Measurements from ENCODE around the gene PPTC7. TPM values are rescaled to one million over a fixed set of nuclear protein-coding genes. Genes with fewer than 3 reads are reported as not detected.

The PPTC7 gene
- total RNA-seq = 10 to 100 TPM in 1 of 2 donors, 1 to 10 TPM in 1; 8.5 to 15.7 TPM
- polyA plus RNA-seq = 1 to 10 TPM; 5.6 to 8.2 TPM

- Histone ChIP-seq H3K9me3 (ENCODE audit: control insufficient read depth in 4 of 4, low read length in 3 of 4) (no peaks in the 10 kb centered on the region), H3K4me1 (ENCODE audit: control insufficient read depth in 4 of 4, insufficient read depth in 4 of 4, low read length in 3 of 4) (peaks cover 24 to 52% (median 42%) of the 10 kb centered on the region in 4 donors), H3K27ac (ENCODE audit: low read depth in 1 of 2, low read length in 2 of 2) (peak within 1 kb of the TSS; percentile 88 to 92), H3K4me3 (ENCODE audit: low read depth in 1 of 3, low read length in 3 of 3) (peak within 1 kb of the TSS; percentile 77 to 93 (median 89)), H3K36me3 (ENCODE audit: control insufficient read depth in 4 of 4, insufficient read depth in 3 of 4, low read depth in 1 of 4, low read length in 3 of 4) (no peaks in the 10 kb centered on the region), H3K9ac (ENCODE audit: low read depth in 1 of 2, low read length in 2 of 2) (peak within 1 kb of the TSS; percentile 84 to 93), H3K27me3 (ENCODE audit: control insufficient read depth in 4 of 4, insufficient read depth in 4 of 4, low read length in 3 of 4) (no peaks in the 10 kb centered on the region)
- peak; percentile 96 for DNase-seq (ENCODE audit: low spot score)
- WGBS = 1% methylated on average over 52 of the region's 52 CpGs
- TF ChIP-seq JUND (IDR thresholded peaks at IDR 0.05) (peak in 1 of 2 donors; percentile 22), YY1 (IDR thresholded peaks at IDR 0.05) (peak; percentile 89), TAF1 (conservative IDR thresholded peaks at IDR 0.05) (peak; percentile 16), NR2F2 (IDR thresholded peaks at IDR 0.05) (peak; percentile 89), GABPA (IDR thresholded peaks at IDR 0.05 in 1 of 2, conservative IDR thresholded peaks at IDR 0.05 in 1 of 2) (no peak), SP1 (IDR thresholded peaks at IDR 0.05) (peak; percentile 67), MAX (IDR thresholded peaks at IDR 0.05) (no peak), FOXA2 (IDR thresholded peaks at IDR 0.05) (no peak), HNF4A (conservative IDR thresholded peaks at IDR 0.05) (peak; percentile 73 to 87), RXRA (IDR thresholded peaks at IDR 0.05) (peak; percentile 41 to 68), REST (IDR thresholded peaks at IDR 0.05) (peak; percentile 19), RAD21 (IDR thresholded peaks at IDR 0.05) (peak in 1 of 2 donors; percentile 2), HNF4G (IDR thresholded peaks at IDR 0.05) (peak; percentile 51)
These were observed at the start of gene PPTC7 for GRCh38 chr12:110583137-110584059. TSS of gene PPTC7 (minus strand) at chr12:110583318. CDS start at chr12:110583031, 287 bp downstream.

GRCh38 chr12:110627500-110628195 lies 44.5 kb upstream of the PPTC7 start:
- TF ChIP-seq SP1 (IDR thresholded peaks at IDR 0.05) (no peak), CTCF (IDR thresholded peaks at IDR 0.05; ENCODE audit: low read depth, low read length, missing input control) (no peak), NR2F2 (IDR thresholded peaks at IDR 0.05) (no peak), YY1 (IDR thresholded peaks at IDR 0.05) (no peak), RXRA (IDR thresholded peaks at IDR 0.05) (no peak), GABPA (IDR thresholded peaks at IDR 0.05 in 1 of 2, conservative IDR thresholded peaks at IDR 0.05 in 1 of 2) (no peak), FOXA2 (IDR thresholded peaks at IDR 0.05) (no peak)
- DNase-seq (ENCODE audit: low spot score) = no peak
- no peaks in the 10 kb centered on the region for H3K27me3 ChIP-seq (ENCODE audit: control insufficient read depth in 4 of 4, insufficient read depth in 4 of 4, low read length in 3 of 4)
- 85% methylated on average over 8 of the region's 8 CpGs for WGBS
- H3K4me3 ChIP-seq (ENCODE audit: low read depth in 1 of 3, low read length in 3 of 3) = no peak overlapping the region
- peaks cover 2 to 4% (median 3%) of the 10 kb centered on the region in 4 donors for H3K36me3 ChIP-seq (ENCODE audit: control insufficient read depth in 4 of 4, insufficient read depth in 3 of 4, low read depth in 1 of 4, low read length in 3 of 4)
- no peaks in the 10 kb centered on the region for H3K4me1 ChIP-seq (ENCODE audit: control insufficient read depth in 4 of 4, insufficient read depth in 4 of 4, low read length in 3 of 4)
- no peak overlapping the region for H3K9ac ChIP-seq (ENCODE audit: low read depth in 1 of 2, low read length in 2 of 2)
- no peaks in the 10 kb centered on the region for H3K9me3 ChIP-seq (ENCODE audit: control insufficient read depth in 4 of 4, low read length in 3 of 4)
- no peak overlapping the region for H3K27ac ChIP-seq (ENCODE audit: low read depth in 1 of 2, low read length in 2 of 2)

Data from liver (tissue), 9 donors.